ENCODE results near the gene MFAP4. TPM values are rescaled to one million over a fixed set of nuclear protein-coding genes. Genes with fewer than 3 reads are reported as not detected.

The MFAP4 gene
- total RNA-seq, 1 donor from 2014 or later, result 85.8 TPM

DNA sequence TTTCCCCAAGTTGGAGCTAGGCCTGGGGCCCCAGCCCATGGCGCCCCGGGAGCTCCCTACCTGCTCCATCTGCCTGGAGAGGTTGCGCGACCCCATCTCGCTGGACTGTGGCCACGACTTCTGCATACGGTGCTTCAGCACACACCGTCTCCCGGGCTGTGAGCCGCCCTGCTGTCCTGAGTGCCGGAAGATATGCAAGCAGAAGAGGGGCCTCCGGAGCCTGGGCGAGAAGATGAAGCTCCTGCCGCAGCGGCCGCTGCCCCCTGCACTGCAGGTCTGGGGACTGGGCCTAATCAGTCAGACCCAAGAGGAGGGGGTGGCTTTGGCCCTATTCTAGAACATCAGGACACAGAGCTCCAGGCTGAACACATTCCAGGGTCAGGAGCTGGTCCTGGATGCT is 25.5 kb upstream of the MFAP4 start:
- no peak overlapping the region for H3K4me3 Mint-ChIP-seq (ENCODE audit: unreplicated experiment)
- H3K36me3 Mint-ChIP-seq (ENCODE audit: unreplicated experiment), result no peaks in the 10 kb centered on the region
- no peak for DNase-seq (ENCODE audit: extremely low spot score, unreplicated experiment)
- H3K27ac Mint-ChIP-seq (ENCODE audit: unreplicated experiment), result no peak overlapping the region
- TF ChIP-seq, protein P1, sequence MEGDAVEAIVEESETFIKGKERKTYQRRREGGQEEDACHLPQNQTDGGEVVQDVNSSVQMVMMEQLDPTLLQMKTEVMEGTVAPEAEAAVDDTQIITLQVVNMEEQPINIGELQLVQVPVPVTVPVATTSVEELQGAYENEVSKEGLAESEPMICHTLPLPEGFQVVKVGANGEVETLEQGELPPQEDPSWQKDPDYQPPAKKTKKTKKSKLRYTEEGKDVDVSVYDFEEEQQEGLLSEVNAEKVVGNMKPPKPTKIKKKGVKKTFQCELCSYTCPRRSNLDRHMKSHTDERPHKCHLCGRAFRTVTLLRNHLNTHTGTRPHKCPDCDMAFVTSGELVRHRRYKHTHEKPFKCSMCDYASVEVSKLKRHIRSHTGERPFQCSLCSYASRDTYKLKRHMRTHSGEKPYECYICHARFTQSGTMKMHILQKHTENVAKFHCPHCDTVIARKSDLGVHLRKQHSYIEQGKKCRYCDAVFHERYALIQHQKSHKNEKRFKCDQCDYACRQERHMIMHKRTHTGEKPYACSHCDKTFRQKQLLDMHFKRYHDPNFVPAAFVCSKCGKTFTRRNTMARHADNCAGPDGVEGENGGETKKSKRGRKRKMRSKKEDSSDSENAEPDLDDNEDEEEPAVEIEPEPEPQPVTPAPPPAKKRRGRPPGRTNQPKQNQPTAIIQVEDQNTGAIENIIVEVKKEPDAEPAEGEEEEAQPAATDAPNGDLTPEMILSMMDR (IDR thresholded peaks at IDR 0.05), result no peak
- peaks cover 3% of the 10 kb centered on the region for H3K27me3 Mint-ChIP-seq (ENCODE audit: unreplicated experiment)
- peaks cover 7% of the 10 kb centered on the region for H3K4me1 Mint-ChIP-seq (ENCODE audit: unreplicated experiment)
- H3K9me3 Mint-ChIP-seq (ENCODE audit: unreplicated experiment), result no peaks in the 10 kb centered on the region

DNA sequence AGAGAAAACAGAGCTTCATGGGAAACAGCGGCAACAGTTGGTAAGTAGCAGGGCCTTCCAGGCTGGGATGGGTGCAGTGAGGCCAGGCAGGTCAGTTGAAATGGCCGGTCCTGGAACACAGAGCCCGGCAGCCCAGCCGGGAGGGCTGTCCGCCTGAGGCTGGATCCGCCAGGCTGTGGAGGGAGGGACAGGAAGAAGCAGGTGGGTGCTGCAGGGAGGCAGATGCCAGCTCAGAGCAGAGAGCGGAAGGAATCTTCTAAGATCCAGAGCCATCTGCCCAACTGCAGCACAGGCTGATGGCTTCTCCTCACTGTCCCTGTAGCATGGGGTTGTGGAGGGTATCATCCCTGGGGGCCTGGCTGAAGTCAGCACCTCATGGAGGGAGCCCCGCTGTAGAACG is 24.6 kb upstream of the MFAP4 start:
- TF ChIP-seq, protein P1 (IDR thresholded peaks at IDR 0.05), result no peak
- Mint-ChIP-seq H3K4me1 (ENCODE audit: unreplicated experiment) (peaks cover 7% of the 10 kb centered on the region), H3K36me3 (ENCODE audit: unreplicated experiment) (no peaks in the 10 kb centered on the region), H3K27ac (ENCODE audit: unreplicated experiment) (no peak overlapping the region), H3K4me3 (ENCODE audit: unreplicated experiment) (no peak overlapping the region), H3K27me3 (ENCODE audit: unreplicated experiment) (peaks cover 3% of the 10 kb centered on the region), H3K9me3 (ENCODE audit: unreplicated experiment) (no peaks in the 10 kb centered on the region)
- no peak for DNase-seq (ENCODE audit: extremely low spot score, unreplicated experiment)

DNA sequence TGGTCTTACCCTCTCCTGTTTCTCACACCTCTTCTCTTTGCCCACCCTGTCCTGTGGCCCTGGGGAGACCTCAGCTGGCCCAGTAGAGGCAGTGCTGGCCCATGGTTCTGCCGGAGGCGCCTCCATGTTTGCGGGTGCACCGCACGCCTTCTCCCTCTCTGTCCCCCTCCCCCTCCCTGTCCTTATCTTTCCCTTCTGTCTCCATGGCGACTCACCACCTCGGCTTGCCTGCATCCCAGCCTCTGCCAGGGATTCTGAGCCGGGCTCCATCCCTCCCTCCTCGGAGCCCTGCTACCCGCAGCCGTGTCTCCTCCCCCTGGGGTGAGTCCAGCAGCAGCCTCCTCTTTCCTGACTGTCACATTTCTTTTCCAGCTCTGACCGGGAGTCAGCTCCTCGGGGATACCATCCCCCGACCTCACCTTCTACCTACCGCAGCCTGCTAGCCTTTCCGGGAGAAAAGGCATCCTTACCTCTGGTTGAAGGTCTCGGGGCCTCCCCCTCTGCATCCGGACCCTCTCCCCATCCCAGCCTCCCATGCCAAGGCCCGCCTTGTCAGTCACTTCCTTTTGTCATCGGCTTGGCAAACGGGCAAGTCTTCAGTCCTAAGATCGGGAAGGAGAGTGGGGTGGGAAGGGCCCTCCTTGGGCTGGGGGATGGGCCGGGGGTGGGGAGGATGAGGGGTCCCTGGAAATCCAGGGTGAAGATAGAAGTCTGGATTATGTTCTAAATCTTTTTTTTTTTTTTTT is 24.1 kb upstream of the MFAP4 start, which contains the start of gene RNF112:
RNF112 (plus strand) TSS at position 358 of the 746 bp plus-strand sequence; CDS start at position 535, 177 bp downstream.
- DNase-seq (ENCODE audit: extremely low spot score, unreplicated experiment), result no peak
- H3K4me3 Mint-ChIP-seq (ENCODE audit: unreplicated experiment), result no peak within 1 kb of the TSS
- H3K9me3 Mint-ChIP-seq (ENCODE audit: unreplicated experiment), result no peaks in the 10 kb centered on the region
- peaks cover 7% of the 10 kb centered on the region for H3K4me1 Mint-ChIP-seq (ENCODE audit: unreplicated experiment)
- peaks cover 3% of the 10 kb centered on the region for H3K27me3 Mint-ChIP-seq (ENCODE audit: unreplicated experiment)
- H3K36me3 Mint-ChIP-seq (ENCODE audit: unreplicated experiment), result no peaks in the 10 kb centered on the region
- H3K27ac Mint-ChIP-seq (ENCODE audit: unreplicated experiment), result no peak within 1 kb of the TSS
- TF ChIP-seq, protein P1 (IDR thresholded peaks at IDR 0.05), result no peak

DNA sequence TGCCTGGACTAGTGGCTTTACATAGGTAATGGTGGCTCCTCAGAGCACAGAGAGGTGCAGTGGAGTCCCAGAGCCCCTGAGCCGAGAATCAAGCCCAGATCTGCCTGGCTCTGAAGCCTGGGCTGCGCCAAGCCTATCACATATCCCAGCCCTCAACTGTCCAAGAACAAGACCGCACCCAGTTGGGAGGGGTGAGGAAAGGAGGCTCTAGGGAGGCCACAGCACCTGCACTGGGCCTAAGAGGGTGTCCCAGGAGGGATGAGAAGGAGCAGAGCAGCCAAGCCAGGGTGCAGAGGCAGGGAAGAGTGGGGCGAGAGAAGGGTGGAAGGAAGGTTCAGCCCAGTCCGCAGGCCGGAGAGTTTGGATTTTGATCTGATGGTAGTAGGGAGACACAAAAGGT is 23.1 kb upstream of the MFAP4 start:
- Mint-ChIP-seq H3K4me1 (ENCODE audit: unreplicated experiment) (peaks cover 7% of the 10 kb centered on the region), H3K27me3 (ENCODE audit: unreplicated experiment) (peaks cover 3% of the 10 kb centered on the region), H3K27ac (ENCODE audit: unreplicated experiment) (no peak overlapping the region), H3K9me3 (ENCODE audit: unreplicated experiment) (no peaks in the 10 kb centered on the region), H3K36me3 (ENCODE audit: unreplicated experiment) (no peaks in the 10 kb centered on the region), H3K4me3 (ENCODE audit: unreplicated experiment) (no peak overlapping the region)
- TF ChIP-seq, protein P1 (IDR thresholded peaks at IDR 0.05), result no peak
- DNase-seq (ENCODE audit: extremely low spot score, unreplicated experiment), result no peak

DNA sequence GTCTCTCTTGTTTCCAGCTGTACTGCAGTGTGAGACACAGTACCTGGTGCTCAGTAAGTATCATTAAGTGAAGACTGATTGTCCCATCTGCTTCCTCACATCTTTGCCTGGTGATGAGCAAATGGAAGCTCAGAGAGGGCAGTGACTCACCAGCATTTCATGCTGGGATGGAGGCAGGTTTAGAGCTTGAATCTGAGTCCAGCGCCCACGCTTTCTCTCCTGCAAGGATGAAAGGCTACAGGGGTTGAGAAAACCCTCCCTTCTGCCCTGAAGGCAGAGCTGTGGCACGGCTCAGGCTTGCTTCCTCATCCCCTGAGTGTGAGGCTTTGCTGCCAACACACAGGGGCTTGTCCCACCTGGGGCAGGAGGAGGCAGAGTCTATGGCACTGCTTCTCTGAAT is 22.5 kb upstream of the MFAP4 start:
- Mint-ChIP-seq H3K9me3 (ENCODE audit: unreplicated experiment) (no peaks in the 10 kb centered on the region), H3K27ac (ENCODE audit: unreplicated experiment) (no peak overlapping the region), H3K27me3 (ENCODE audit: unreplicated experiment) (peaks cover 3% of the 10 kb centered on the region), H3K4me3 (ENCODE audit: unreplicated experiment) (no peak overlapping the region), H3K4me1 (ENCODE audit: unreplicated experiment) (peaks cover 7% of the 10 kb centered on the region), H3K36me3 (ENCODE audit: unreplicated experiment) (no peaks in the 10 kb centered on the region)
- DNase-seq (ENCODE audit: extremely low spot score, unreplicated experiment), result no peak
- TF ChIP-seq, protein P1 (IDR thresholded peaks at IDR 0.05), result no peak
